ENCODE results near the gene TMEM33. TPM values are rescaled to one million over a fixed set of nuclear protein-coding genes. Genes with fewer than 3 reads are reported as not detected.

TMEM33 gene
- total and polyA plus RNA-seq, 2 of the 8 experiments (the other 6 are each of a cell fraction or from before 2014, with no cell fraction given), result 72.5 to 94.4 TPM

GRCh38 chr4:41933997-41934503 is 1.2 kb upstream of the TMEM33 start:
- no peaks in the 10 kb centered on the region for H4K20me1 ChIP-seq (replicated peaks in 1 of 2; ENCODE audit: control insufficient read depth in 1 of 2, insufficient read depth in 2 of 2, low read length in 2 of 2)
- no peak overlapping the region for H2AK5ac ChIP-seq (ENCODE audit: low read depth, low read length)
- no peak overlapping the region for H3K23ac ChIP-seq (ENCODE audit: insufficient read length)
- CTCF ChIA-PET (ENCODE audit: partially characterized antibody), result interaction anchor here (1.3 kb wide), 1 partner anchor 139 kb away, joined by 3 read pairs; no protein-coding TSS in a partner anchor
- 88% methylated on average over 10 of the region's 10 CpGs; no CpG with 5 or more reads in 1 of the 2 experiments for WGBS, 2 experiments (ENCODE audit: extremely low coverage in 1 of 2, insufficient coverage in 1 of 2, insufficient read length in 1 of 2, insufficient replicate concordance in 2 of 2, low coverage in 1 of 2, low lambda C conversion rate in 2 of 2, missing lambda C conversion rate in 1 of 2)
- no peak overlapping the region for H2BK12ac ChIP-seq (ENCODE audit: low read depth, low read length)
- H2BK120ac ChIP-seq (replicated peaks; ENCODE audit: low read depth, low read length), result no peak overlapping the region
- H3K27ac ChIP-seq (ENCODE audit: low read depth, low read length), result no peak overlapping the region
- H3K9ac ChIP-seq (replicated peaks in 1 of 4; ENCODE audit: extremely low read depth in 1 of 4, low read depth in 3 of 4, low read length in 3 of 4), result no peak overlapping the region
- no peak for FAIRE-seq
- POLR2A ChIA-PET (ENCODE audit: partially characterized antibody), result interaction anchor here (1.1 to 2.5 kb wide), 4 partner anchors 9 to 36 kb away, joined by 5 to 13 read pairs (median 10); no protein-coding TSS in a partner anchor
- H3K9me3 ChIP-seq (ENCODE audit: insufficient read depth in 2 of 2, low read depth in 1 of 2, low read length in 1 of 2), result no peaks in the 10 kb centered on the region
- H3K4me1 ChIP-seq (replicated peaks in 1 of 4; ENCODE audit: control insufficient read depth in 3 of 4, insufficient read depth in 4 of 4, low read length in 3 of 4), result peaks cover 0 to 6% (median 2%) of the 10 kb centered on the region in 4 experiments; a peak in 3 of 7 replicates
- H3K4ac ChIP-seq (replicated peaks; ENCODE audit: insufficient read length, low read depth, low read length), result no peak overlapping the region
- peaks cover 6 to 37% of the 10 kb centered on the region in 2 experiments for H3K79me2 ChIP-seq (ENCODE audit: control insufficient read depth in 1 of 2, insufficient read depth in 2 of 2, low read length in 2 of 2)
- no peak overlapping the region for H3K18ac ChIP-seq (ENCODE audit: extremely low read depth, low read length)
- no peak overlapping the region for H3K14ac ChIP-seq (ENCODE audit: insufficient read length)
- peaks cover 4% of the 10 kb centered on the region; the same call in 1 of the 2 replicates for H3K23me2 ChIP-seq (ENCODE audit: low read depth, low read length)
- no peak overlapping the region for H2BK20ac ChIP-seq (ENCODE audit: low read length)
- H3K27me3 ChIP-seq (replicated peaks in 1 of 4; ENCODE audit: control insufficient read depth in 3 of 4, extremely low read depth in 1 of 4, insufficient read depth in 3 of 4, low read length in 3 of 4), result no peaks in the 10 kb centered on the region
- H3K56ac ChIP-seq (replicated peaks; ENCODE audit: insufficient read length, low read depth, low read length), result no peak overlapping the region
- H2BK15ac ChIP-seq (ENCODE audit: low read length), result no peak overlapping the region
- TF ChIP-seq SP1 (IDR thresholded peaks at IDR 0.05; ENCODE audit: low read depth, low read length) (peak; percentile 46; the same call in 1 of the 2 replicates), CREB1 (IDR thresholded peaks at IDR 0.05) (no peak)
- no peak for DNase-seq (ENCODE audit: low read depth in 1 of 2, low spot score in 2 of 2)
- H4K8ac ChIP-seq (ENCODE audit: extremely low read depth, insufficient read depth, low read length), result no peak overlapping the region
- peaks cover 4% of the 10 kb centered on the region; the same call in 1 of the 2 replicates for H3K79me1 ChIP-seq (ENCODE audit: low read depth, low read length)
- no peak overlapping the region for H3K4me3 ChIP-seq (ENCODE audit: extremely low read depth in 1 of 4, insufficient read depth in 2 of 4, low read depth in 3 of 4, low read length in 4 of 4)
- peak overlapping the region in 1 of 2 experiments; percentile 92; a peak in 1 of 4 replicates for H3K4me2 ChIP-seq (ENCODE audit: insufficient read depth in 1 of 2, low read depth in 2 of 2, low read length in 2 of 2)
- no peak overlapping the region for H4K91ac ChIP-seq (replicated peaks; ENCODE audit: insufficient read length, low read length)
- peak overlapping the region; percentile 83 for H2AFZ ChIP-seq (ENCODE audit: low read length)
- peaks cover 0 to 16% (median 3%) of the 10 kb centered on the region in 4 experiments; a peak in 5 of 8 replicates for H3K36me3 ChIP-seq (ENCODE audit: control insufficient read depth in 2 of 4, insufficient read depth in 4 of 4, low read length in 3 of 4)
- no peak overlapping the region for H4K5ac ChIP-seq (ENCODE audit: insufficient read length, low read depth, low read length)
- no peak overlapping the region for H2BK5ac ChIP-seq (ENCODE audit: low read depth, low read length)

Data from H1 (cell line).